Limb (tissue), 2 donors: ENCODE results near the gene HDAC2.
A peak's percentile ranks its signal among the peaks of the same experiment; 100 is the strongest.
"Not testable (repeated sequence)": the region's sequence is repeated elsewhere in the genome, so short reads cannot be mapped to it uniquely, and the experiment has no call there.

ENCODE experiments used
- DNase-seq, 2 donors: peaks; one replicate each; pipeline ENCODE4 v3.0.0-alpha.2; 2016; ENCODE audit errors: extremely low spot score in 2 of 2

The HDAC2 gene

DNA sequence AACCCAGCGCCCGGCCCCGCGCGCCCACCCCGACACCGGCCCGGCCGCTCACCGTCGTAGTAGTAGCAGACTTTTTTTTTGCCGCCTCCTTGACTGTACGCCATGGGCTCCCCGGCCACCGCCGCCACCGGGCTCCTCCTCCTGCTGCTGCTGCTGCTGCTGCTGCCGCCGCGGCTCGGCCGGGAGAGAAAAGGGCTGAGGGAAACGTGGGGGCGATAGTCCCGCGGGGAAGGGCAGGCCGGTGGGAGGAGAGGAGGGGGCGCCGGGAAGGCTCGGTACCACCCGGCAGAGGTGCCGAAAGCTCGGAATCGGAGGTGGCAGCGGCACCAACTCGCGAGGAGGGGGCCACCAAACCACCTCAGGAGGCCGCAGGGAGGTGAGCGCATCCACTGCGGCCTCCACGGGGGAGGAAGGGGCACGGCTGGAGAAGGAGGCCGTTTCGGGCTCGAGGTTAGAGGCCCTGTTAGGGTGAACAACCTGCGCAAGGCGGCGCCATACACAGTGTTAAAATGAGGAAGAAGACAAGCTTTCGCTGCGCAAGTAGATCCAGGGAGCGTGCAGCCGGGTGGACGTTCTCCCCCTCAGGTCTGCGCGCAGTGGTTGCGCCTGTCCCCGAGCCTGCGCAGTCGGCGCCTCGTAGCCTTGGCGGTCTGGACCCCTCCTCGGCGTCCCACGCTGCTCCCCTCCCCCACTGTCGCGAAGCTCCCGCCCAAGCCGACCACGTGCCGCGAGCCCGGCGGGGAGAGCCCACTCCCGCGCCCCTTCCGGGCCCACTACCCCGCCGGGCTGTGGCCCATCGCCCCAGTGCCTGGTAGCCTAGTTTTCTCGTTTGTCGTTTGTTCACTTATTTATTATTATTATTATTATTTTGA, at the start of gene HDAC2:
HDAC2 (minus strand) TSS at position 344 of the 872 bp plus-strand sequence; CDS start at position 104, 240 bp downstream.
- peak; percentile 91 to 93 for DNase-seq

DNA sequence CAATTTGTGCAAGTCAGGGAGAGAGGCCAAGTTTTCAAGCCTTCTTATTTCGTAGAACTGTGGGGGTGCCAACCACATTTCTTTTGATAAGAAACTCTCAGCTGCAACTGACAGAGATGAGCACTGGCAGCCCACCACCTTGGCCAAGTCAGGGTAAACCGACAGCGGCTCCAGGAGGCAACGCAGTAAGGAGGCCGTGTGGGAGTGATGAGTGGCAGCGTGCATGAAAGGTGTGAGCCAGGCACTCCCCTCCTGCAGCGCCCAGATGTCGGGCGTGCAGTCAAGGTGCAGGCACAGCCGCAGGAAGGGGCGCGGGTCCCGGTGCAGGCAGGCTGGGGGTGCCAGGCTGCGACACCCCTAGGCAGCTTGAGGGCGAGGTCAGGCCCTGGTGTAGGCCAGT, 49.2 kb upstream of the HDAC2 start:
- DNase-seq, result no peak

DNA sequence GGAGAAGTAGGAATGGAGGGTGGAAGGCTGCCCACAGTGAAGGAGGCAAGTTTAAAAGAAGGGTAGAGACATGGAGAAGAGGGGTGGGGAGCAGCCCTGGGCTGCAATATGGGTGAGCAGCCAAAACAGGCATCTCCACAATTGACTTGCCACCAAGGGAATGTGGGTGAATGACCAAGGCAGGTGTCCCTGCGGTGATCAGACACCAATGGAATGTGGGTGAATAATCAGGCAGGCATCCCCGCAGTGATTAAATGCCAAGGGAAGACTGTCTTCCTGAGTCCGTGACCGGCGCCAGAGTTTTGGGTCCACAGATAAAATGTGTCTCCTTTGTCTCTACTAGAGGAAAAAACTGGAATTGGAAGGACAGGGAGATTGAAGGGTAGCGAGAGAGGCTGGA, 46.2 kb upstream of the HDAC2 start:
- DNase-seq, result not testable (repeated sequence)

DNA sequence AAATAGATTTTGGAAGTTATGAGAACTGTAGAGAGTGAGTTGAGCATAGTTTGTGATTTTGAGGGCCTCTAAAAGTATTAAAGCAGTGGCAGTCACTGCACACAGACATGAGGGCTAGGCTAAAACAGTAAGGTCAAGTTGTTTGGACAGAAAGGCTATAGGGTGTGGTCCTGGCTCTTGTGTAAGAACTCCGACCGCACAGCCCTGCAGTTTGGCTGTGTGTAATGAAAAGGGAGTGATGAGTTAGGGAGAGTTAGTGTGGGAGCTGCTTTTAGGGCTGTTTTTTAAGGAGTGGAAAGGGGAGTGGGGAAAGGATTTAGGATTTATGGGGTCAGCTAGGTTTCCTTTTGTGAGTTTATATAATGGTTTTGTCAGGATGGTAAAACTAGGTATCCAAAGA, 43.2 kb upstream of the HDAC2 start:
- DNase-seq, result not testable (repeated sequence)

DNA sequence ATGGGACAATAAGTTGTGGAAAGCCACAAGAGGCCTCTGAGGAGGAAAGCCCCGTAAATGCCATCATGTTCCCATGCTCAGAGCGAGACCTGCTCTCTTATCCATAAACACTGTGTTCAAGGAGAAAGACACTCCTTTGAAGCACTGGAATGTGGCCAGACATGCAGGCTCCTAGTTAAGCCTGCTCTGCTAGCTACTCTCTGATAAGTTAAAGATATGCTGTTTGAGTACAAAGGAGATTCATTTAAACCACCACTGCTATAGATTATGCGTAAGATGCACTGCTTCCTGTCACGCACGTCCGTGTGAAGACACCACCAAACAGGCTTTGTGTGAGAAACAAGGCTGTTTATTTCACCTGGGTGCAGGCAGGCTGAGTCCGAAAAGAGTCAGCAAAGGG, 40.5 kb upstream of the HDAC2 start:
- not testable (repeated sequence) for DNase-seq

DNA sequence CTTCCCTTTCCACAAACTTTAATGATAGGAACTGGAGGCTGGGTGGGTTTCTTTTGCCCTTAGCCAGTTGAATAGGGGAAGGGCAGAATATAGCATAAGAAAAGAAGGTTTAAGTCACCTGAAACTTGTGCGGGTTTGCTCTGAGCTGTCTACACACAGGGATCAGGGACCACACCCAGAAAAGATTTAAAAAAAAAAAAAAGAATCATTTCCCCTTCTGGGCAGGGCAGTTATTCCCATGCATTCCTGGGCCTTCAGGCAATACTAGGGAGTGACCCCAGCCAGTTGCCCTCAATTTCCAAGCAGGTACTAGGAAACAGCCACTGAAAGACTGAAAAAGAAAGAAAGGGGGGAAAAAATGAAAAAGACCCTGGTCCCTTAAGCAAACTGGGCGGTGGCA, 39.6 kb upstream of the HDAC2 start:
- DNase-seq, result no peak

DNA sequence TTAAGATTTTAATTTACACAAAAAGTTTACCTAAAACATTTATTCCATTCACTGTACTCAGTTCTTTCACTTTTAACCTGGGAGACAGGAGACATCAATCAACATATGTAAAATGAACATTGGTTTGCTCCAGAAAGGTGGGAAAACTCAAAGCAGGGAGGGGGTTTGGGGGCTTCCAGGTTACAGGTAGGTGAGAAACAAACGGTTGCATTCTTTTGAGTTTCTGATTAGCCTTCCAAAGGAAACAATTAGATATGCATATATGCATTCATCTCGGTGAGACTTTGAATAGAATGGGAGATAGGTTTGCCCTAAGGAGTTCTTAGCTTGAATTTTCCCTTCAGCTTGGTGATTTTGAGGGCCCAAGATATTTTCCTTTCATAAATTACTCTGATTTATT, 38.2 kb upstream of the HDAC2 start:
- DNase-seq, result no peak

DNA sequence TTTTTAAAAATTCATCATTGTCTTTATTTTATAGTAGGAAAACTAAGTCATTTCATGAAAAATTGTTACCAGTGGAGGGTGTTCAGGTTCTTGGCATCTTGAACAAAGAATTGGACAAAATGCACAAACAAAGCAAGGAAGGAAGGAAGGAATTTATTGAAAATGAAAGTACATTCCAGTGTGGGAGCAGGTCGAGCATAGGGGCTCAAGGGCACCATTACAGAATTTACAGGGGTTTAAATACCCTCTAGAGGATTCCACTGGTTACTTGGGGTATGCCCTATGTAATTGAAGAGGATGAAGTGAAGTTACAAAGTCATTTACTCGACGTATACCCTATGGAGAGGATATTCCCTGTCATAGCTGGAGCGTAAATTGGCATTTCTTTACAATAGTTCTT, 37.4 kb upstream of the HDAC2 start:
- no peak for DNase-seq

DNA sequence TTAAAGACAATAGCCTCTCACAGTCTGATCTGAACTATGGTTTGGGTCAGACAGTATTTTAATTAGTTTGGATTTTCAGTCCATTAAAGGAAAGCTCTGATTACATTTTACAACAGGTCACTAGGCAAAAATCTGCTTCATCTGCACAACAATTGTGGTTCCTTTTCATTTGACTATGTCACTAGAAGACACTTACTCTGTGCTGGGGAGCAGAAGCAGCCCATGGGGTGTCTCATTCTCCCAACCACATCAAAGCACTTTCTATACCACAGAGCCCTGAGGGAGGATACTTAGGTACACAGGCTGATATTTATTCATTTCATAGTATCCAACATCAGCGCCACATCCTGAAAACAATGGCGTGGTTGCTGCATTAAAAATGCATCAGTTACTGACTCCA, 36.6 kb upstream of the HDAC2 start:
- no peak for DNase-seq

DNA sequence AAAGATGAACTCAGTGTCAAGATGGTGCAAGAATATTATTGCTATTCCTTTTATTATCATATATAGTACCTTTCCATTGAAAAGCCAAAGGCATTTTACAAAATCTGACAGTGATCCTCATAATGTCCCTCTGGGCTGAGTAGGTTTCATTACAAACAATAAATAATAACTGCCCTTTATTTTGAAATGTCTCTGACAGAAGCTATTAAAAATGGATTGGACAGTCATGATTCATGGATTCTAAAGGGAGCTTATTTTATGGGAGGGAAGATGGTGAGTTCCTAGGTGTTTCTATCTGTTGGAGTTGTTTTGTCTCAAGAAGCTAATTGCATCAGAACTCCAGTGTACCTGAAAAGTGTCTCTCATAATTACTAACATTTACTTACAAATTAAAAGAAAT, 30.4 kb upstream of the HDAC2 start:
- no peak for DNase-seq

DNA sequence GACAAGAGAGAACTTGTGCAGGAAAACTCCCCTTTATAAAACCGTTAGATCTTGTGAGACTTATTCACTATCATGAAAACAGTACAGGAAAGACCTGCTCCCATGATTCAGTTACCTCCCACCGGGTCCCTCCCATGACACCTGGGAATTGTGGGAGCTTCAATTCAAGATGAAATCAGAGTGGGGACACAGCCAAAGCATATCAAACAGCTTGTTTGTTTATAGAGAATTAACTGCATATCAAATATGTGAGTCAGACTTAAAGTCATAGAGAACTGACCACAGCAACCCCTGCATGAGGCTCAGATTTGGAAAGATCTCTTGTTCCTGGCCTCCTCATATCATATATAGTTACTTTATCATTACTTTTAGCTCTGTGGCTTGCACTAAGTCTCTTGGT, 29.1 kb upstream of the HDAC2 start:
- DNase-seq, result no peak

DNA sequence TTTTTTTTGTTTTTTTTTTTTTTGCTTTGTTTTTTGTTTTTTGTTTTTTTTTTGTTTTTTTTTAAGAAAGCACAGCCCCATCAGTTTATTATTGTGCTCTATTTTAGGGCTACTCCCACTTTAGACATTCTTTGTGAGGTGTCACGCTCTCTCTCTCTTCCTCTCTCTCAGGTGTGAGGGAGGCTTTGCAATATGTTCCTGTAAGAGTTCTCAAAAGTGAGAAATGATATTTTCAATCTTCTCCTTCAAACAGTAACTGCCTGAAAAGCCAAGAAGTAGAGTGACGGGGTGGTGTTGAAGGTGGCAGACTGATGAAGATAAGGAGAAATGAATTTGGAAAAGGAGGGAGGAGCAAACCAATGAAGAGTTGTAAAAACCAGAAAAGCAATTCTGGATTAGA, 28.3 kb upstream of the HDAC2 start:
- DNase-seq, result no peak

DNA sequence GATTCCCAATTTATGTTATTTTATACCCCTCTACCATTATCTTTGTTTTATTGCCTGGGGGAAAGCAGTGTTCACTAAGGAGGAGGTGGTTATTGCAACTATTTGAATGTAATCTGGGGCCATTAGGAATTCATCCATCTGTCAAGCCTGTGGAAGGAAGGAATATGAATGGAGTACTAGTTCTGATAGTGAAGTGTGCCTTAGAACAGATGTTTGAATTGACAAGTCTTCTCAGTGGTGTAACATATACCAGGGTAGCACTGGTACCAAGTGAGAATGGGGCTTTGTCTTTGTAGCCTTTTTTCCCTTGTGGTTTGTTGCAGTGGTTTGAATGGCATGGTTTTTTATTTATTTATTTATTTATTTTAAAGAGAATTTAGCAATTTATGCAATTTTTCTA, 27.9 kb upstream of the HDAC2 start:
- DNase-seq, result no peak

DNA sequence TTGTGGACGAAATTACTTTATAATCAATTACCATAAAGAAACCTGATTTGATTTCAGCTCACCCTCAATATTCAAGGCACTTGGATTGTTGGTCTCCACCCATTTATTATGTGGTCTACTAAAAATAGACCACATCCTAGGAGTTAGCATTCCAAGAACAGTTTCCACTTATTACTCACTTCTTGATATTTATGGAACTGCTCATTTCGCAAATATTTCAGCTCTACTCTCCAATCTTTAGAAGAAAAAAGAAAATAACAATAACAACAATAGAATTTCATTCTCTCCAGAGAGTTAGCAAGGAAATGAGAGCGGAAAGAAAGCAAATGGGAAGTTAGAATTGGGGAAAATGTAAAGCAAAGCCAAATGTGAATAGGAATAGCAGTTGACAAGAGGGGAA, 26.2 kb upstream of the HDAC2 start:
- DNase-seq, result peak in 1 of 2 donors; percentile 35

DNA sequence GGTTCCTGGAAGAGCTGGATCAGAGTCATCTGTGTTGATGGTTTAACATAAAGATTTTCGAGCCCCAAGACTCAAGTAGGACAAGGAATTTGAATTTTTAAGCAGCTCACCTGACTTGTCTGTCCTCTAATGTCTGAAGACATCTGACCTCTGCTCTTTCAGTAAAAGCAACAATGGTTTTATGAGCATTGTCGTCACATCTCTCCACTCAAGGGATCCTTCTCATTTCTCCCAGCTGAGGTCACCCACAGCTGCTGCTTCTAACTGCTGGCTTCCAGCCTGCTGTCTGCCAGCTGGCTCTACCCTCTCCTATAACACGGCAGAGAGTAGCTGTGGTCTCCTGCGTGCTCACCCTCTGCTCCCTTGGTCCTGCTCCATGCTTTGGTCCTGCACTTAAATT, 24.7 kb upstream of the HDAC2 start:
- peak; percentile 75 to 83 for DNase-seq

DNA sequence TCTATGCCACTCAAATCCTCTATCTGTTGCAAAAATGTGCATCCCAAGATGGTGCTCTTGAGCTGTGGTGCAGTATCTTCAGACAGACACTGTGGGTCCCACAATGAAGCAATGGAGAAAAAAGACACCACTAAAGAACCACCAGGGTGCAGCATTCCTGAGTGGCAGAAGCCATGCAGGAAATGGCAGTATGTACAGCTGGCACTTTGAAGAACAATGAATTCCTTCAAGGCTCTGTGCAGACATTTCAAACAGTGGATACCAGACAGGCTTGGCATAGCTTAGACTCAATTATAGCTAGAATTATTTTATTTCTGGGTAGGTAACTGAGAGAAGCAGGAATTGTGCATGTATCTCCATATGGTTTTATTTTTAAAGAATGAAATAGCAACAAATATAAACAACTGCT, 24.0 kb upstream of the HDAC2 start:
- DNase-seq, result peak; percentile 52 to 83

DNA sequence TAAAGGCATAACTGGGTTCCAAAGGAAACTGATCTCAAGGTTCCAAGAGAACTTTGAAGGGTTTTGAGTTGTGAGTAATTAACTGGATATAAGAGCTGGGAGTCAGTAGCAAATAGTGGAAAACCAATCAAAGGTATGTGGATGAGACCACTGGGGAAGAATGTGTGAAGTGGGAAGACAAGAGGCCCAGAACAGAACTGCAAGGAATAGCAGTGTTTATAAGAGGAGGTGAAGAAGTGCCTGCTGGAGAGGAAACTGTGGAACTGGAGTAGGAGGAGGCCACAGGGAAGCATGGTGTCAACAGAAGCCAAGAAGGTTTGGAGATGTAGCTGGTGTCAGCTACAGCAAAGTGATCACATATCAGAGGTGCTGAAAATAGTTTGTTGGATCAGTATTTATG, 18.7 kb upstream of the HDAC2 start:
- DNase-seq, result no peak

DNA sequence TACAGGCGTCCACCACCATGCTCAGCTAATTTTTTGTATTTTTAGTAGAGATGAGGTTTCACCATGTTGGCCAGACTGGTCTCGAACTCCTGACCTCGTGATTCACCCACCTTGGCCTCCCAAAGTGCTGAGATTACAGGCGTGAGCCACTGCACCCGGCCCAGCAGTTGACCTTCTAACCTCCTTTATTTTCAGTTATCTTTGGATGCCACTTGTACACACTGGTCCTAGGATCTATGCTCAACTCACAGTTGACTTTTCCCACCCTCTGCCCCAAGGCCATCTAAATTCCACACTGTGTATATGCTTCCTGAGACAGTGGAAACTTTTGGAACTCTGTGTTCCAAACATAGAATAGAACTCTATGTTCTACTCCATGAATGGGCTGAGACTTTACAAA, 11.7 kb upstream of the HDAC2 start:
- not testable (repeated sequence) for DNase-seq

DNA sequence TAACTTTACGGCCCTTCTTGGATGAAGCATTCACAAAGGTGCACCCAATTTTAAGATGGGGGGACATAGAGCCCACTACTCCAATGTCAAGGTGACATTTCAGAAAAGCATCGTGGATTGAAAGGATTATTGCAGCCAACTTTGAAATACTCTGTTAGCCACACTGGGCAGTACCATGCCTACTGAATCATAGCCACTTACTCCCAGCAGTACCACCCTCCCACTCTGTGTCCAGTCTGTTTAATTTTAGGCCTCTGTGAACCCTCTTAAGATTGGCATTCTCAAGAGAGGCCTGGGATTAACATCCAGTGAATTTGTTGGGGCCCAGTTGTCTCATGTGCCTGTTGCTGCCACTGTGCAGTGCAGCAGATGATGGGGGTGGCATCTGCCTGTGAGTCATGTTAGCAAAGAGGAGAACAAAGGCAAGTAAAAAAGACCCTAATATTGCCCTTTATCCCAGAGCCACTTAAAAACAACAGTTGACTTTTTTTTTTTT, 11.2 kb upstream of the HDAC2 start:
- DNase-seq, result no peak

DNA sequence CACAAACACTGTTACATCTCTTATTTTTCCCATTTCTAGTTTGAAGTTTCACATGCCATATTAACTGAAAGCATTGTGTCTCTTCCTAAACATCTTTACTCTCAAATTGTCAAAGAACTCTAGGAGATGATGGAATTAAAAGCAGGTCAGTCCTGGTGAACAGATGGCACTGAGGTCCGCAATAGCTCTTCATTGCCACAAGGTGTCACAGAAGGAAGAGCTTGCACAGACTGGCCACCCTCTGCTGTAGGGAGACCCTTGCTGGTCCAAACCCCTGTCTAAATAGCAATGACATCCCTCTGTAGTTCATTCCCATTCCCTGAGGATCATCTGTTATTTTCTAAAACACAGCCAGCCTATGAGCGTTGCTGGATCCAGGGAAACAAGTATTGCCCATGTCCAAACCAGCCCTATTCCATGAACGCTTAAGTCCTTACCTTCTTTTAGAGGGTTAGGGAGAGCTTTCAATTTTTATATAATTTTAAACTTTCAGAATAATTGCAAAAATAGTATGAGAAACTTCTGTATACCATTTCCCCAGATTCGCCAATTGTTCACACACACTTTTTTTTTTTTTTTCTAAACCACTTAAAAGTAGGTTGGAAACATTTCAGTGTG, 10.1 kb upstream of the HDAC2 start:
- DNase-seq, result peak in 1 of 2 donors; percentile 40

DNA sequence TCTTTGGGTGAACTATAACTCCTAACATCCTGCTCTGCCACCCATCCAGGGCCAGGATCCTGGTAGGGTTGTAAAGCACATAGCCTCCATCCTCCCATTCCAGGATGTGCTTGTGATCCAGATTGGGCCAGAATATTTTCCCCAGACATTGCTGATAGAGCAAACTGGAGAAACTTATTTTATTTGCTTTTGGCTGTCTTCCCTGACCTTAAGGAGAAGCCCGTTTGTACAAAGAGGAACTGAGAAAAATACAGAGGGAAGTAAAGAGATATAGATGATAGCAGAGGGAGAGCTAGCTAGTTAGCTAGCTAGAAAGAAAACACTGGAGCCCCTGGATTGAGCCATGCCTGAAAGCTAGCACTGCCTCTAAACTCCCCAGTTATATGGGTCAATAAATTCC, 9.0 kb upstream of the HDAC2 start:
- no peak for DNase-seq

DNA sequence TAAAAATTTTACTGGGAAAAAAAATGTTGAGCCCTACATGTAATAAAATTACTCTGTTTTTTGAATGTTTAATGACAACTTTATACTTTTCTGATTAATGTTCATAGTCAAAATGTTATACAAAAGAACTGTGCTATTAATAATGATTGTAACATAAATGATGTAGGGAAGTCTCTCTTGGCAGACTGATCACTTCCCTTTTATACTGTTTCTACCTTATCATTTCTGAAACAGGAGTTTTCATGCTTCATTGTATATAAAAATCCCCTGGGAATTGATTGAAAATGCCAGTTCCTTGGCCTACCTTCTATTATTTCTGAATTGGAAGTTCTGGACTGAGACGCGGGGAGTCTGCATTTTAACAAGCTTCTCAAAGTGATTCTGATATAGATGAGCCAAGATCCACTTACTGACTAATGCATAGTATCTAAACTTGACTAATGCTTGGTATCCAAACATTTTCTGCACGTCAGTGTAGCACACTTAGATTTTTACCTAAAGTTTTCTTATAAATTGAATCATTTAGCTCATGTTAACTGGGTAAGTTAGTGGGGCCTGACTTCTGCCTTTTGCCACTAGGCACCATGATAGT, 7.2 kb upstream of the HDAC2 start:
- DNase-seq, result no peak
